ENCODE results near the gene UGP2.

The UGP2 gene

DNA sequence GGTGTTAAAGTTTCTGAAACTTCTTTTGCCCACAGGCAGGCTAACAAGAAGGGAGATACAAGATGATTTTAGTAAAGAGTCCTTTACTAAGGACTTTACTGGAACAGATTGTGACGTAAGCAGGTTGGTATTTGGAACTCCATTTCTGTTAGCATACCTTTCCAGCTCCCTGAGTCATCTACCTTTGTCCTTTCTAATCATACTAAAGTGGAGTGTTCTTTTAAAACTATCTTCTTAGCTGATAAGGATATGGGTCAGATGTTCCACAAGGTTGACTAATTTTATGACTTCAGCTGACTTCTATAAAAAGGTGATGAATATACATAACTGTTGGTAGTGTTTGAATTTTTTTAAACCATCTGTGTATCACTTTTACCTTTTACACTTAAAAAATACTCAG is 21.1 kb downstream of the UGP2 start:
- Histone ChIP-seq H3K9ac (ENCODE audit: low read depth, low read length) (no peak overlapping the region), H3K9me3 (ENCODE audit: control insufficient read depth, insufficient read depth, low read length) (no peaks in the 10 kb centered on the region), H3K36me3 (ENCODE audit: insufficient read depth, low read length) (peaks cover 45% of the 10 kb centered on the region), H3K4me1 (ENCODE audit: insufficient read depth, low read length) (peaks cover 43% of the 10 kb centered on the region)

DNA sequence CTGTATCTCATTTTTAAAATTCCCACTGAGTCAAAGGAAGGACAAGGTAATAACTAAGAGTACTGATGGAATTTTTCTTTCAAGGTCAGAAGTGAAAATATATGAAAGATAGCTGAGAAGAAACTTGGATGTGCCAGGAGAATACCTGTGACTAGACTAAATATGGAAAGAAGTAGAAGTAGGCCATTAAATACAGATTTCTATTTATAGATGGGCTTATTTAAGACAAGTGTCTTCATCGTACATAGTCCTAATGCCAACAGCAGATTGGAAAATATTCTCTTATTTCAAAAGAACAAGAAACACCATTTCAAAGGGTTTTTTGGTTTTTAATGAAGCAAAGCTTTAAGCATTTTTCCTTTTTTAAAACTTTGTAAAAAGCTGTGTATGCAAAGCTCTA is 22.0 kb downstream of the UGP2 start:
- no peak overlapping the region for H3K9ac ChIP-seq (ENCODE audit: low read depth, low read length)
- peaks cover 41% of the 10 kb centered on the region for H3K36me3 ChIP-seq (ENCODE audit: insufficient read depth, low read length)

DNA sequence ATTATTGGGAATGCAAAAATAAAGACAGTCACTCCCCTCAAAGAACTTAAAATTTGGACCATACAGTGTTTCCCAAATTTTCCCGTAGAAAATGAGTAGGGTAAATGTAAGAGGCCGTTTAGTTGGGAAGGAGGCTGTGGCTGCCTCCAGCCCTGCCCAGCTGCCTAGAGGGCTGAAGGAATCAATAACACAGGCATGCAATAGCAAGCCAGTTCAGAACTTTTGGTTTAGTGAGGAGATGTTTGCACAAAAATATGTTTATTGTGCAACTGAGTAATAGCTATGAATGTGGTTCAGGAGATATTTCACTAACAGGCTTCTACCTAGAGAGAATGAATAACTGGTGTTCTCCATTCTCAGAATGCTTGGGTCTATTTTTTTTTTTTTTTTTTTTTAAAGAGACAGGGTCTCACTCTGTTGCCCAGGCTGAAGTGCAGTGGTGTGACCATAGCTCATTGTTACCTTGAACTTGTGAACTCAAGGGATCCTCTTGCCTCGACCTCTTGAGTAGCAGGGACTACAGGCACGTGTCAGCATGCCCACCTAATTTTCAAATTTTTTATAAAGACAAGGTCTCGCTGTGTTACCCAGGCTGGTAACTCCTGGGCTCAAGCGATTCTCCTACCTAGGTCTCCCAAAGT is 23.6 kb downstream of the UGP2 start:
- Histone ChIP-seq H3K9me3 (ENCODE audit: control insufficient read depth, insufficient read depth, low read length) (no peaks in the 10 kb centered on the region), H3K36me3 (ENCODE audit: insufficient read depth, low read length) (peaks cover 35% of the 10 kb centered on the region), H3K4me1 (ENCODE audit: insufficient read depth, low read length) (peaks cover 47% of the 10 kb centered on the region), H3K9ac (ENCODE audit: low read depth, low read length) (no peak overlapping the region)

More for the DNA sequence above, 22.0 kb downstream of the UGP2 start:
- peaks cover 43% of the 10 kb centered on the region for H3K4me1 ChIP-seq (ENCODE audit: insufficient read depth, low read length)
- no peaks in the 10 kb centered on the region for H3K9me3 ChIP-seq (ENCODE audit: control insufficient read depth, insufficient read depth, low read length)

DNA sequence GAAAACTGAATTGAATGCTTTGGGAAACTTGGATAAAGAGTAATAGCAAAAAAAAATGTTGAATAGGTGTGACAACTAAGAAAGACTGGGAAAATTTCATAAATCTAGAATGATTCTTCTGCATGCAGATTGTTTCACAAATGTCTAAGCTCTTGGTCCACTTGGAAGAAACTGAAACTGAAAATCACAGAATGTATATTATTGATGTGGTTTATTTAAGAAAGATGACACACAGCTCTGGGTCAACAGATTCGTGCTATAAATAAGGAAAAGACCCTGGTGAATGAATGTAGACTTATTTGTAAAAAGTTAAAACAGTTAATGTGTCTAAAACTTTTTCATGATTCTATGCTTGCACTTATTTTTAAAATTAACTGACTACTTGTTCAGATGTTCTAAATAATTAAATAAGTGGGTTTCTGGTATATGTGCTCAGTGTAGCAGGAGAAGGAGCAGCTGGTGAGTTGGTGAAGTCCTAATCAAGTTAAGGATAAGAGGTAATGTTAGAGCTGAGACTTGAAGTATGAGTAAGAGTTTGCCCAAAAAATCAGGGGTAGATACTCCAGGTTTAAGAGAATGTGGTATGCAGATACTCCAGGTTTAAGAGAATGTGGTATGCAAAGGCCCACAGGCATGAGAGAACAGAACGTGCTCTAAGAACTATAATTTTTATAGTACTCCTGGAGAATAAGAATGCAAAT is 24.5 kb downstream of the UGP2 start:
- Histone ChIP-seq H3K4me1 (ENCODE audit: insufficient read depth, low read length) (peaks cover 47% of the 10 kb centered on the region), H3K9ac (ENCODE audit: low read depth, low read length) (no peak overlapping the region), H3K9me3 (ENCODE audit: control insufficient read depth, insufficient read depth, low read length) (no peaks in the 10 kb centered on the region), H3K36me3 (ENCODE audit: insufficient read depth, low read length) (peaks cover 29% of the 10 kb centered on the region)

DNA sequence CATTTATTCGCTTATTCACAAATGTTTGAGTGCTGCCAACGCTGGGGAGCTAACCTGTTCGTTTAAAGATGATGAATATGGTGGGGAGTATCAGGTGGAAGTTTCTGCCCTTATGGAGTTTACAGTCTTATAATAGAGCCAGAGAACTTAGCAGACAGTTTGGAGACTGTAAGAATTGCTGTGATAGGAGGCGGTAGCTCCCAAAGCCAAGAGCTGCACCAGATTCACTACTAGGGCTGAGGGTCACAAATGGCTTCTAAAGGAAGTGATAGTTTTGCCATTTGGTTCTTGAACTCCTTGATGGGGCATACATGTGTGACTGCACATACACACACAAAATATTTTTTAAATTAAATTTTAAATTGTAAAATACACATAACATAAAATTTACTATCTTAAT is 29.0 kb downstream of the UGP2 start:
- H3K9ac ChIP-seq (ENCODE audit: low read depth, low read length): no peak overlapping the region
- no peaks in the 10 kb centered on the region for H3K9me3 ChIP-seq (ENCODE audit: control insufficient read depth, insufficient read depth, low read length)
- H3K4me1 ChIP-seq (ENCODE audit: insufficient read depth, low read length): peaks cover 14% of the 10 kb centered on the region
- peaks cover 24% of the 10 kb centered on the region for H3K36me3 ChIP-seq (ENCODE audit: insufficient read depth, low read length)

DNA sequence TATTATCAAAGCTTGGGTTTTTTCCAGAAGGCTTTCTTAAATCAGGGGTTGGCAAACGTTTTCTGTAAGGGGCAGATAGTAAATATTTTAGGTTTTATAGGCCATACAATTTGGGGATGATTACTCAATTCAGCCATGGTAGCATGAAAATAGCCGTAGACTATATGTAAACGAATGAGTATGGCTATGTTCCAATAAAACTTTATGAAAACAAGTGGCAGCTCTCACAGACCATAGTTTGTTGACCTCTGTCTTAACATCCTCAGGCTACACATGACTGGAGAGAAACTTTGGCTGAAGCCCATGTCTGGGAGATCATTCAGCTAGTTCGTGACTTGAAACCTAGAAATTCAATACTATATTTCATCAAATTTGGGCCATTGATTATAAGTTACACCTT is 30.2 kb downstream of the UGP2 start:
- H3K4me1 ChIP-seq (ENCODE audit: insufficient read depth, low read length): peaks cover 9% of the 10 kb centered on the region
- peaks cover 24% of the 10 kb centered on the region for H3K36me3 ChIP-seq (ENCODE audit: insufficient read depth, low read length)
- no peaks in the 10 kb centered on the region for H3K9me3 ChIP-seq (ENCODE audit: control insufficient read depth, insufficient read depth, low read length)
- no peak overlapping the region for H3K9ac ChIP-seq (ENCODE audit: low read depth, low read length)

DNA sequence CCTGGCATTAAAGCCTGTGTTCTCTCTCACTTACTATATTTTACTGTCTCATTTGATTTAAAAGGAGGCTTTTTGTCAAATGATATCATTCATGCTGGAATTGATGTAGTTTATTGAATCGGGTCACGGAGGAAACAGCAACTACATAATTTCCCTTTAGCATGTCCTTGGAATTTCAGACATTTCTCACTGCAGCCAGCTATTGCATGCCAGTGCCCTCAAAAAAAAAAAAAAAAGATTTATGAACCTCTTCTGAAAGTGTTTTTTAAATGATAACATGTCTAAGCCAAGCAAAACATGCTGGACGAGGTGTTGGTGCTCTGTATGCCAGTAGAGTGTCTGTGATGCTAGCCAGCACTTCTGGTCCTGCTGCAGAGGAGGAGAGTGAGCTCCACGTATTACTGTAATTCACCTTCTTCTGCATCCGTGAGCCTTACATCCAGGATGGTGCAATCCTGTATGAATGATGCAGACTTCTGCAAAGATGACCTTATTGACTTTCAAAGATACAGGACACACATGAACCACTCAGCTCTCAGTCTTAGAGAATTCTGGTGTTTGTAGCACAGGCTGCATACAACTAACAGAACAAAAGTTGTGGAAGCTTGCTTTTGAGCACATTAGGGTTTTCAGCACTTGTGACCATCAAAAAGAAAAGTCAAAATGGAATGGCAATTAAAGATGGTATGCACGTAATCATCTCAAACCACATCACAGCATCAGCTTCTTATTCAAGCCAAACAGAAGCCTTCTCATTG is 31.1 kb downstream of the UGP2 start:
- peaks cover 9% of the 10 kb centered on the region for H3K4me1 ChIP-seq (ENCODE audit: insufficient read depth, low read length)
- peaks cover 24% of the 10 kb centered on the region for H3K36me3 ChIP-seq (ENCODE audit: insufficient read depth, low read length)
- H3K9ac ChIP-seq (ENCODE audit: low read depth, low read length): no peak overlapping the region
- H3K9me3 ChIP-seq (ENCODE audit: control insufficient read depth, insufficient read depth, low read length): no peaks in the 10 kb centered on the region

DNA sequence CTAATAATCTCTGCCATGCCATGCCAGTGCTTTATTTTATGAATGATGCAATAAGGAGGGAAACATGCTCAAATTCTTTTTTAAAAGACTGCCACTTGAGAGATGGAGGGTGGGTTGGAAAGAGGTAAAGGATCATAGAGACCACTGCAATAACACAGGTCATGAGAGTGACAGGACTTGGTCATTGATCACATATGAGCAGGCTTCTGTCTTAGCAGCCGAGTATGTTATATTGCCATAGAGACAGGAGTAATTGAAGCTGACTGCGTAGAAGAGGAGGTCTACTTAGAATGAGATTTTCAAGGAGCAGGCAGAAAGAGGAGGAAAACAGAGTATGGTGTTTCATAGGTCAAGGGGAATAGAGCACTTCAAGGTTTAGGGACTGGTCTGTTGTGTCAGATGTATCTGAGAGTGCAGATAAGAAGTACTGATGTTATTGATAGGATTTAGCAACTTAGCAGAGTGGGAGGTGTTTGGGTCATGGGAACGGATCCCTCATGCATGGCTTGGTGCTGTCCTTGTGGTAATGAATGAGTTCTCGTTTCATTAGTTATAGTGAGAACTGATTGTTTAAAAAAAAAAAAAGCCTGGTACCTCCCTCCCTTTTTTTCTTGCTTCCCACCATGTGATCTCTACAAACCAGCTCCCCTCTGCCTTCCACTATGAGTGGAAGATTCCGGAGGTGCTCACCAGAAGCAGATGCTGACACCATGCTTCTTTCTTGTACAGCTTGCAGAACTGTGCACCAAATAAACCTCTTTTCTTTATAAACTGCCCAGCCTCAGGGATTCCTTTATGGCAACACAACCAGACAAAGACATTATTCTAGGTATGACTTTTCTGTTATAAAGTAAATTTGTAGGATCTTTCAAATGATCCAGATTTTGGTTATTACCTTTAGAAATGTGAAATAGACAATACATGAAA is 32.8 kb downstream of the UGP2 start:
- H3K9me3 ChIP-seq (ENCODE audit: control insufficient read depth, insufficient read depth, low read length): no peaks in the 10 kb centered on the region
- H3K9ac ChIP-seq (ENCODE audit: low read depth, low read length): no peak overlapping the region
- H3K4me1 ChIP-seq (ENCODE audit: insufficient read depth, low read length): peaks cover 12% of the 10 kb centered on the region
- peaks cover 24% of the 10 kb centered on the region for H3K36me3 ChIP-seq (ENCODE audit: insufficient read depth, low read length)

DNA sequence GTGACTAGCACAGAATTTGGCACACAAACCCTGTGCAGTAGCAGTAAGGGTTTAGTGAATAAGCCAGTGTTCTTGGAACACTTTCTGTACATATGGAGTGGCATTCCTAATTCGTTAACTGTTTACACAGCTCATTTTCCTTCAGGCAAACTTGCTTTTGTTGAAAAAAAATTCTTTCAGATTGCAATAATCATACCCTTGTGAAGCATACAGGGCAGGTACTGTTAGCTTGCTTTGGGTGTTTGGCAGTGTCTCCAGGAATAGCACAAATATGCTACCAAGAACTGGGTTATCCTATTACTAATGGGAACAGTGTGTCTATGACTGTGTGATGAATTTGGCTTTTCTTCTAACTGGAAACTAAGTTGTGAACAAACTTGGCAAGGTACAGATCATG is 33.4 kb downstream of the UGP2 start:
- Histone ChIP-seq H3K9me3 (ENCODE audit: control insufficient read depth, insufficient read depth, low read length) (no peaks in the 10 kb centered on the region), H3K9ac (ENCODE audit: low read depth, low read length) (no peak overlapping the region), H3K4me1 (ENCODE audit: insufficient read depth, low read length) (peaks cover 14% of the 10 kb centered on the region), H3K36me3 (ENCODE audit: insufficient read depth, low read length) (peaks cover 24% of the 10 kb centered on the region)

DNA sequence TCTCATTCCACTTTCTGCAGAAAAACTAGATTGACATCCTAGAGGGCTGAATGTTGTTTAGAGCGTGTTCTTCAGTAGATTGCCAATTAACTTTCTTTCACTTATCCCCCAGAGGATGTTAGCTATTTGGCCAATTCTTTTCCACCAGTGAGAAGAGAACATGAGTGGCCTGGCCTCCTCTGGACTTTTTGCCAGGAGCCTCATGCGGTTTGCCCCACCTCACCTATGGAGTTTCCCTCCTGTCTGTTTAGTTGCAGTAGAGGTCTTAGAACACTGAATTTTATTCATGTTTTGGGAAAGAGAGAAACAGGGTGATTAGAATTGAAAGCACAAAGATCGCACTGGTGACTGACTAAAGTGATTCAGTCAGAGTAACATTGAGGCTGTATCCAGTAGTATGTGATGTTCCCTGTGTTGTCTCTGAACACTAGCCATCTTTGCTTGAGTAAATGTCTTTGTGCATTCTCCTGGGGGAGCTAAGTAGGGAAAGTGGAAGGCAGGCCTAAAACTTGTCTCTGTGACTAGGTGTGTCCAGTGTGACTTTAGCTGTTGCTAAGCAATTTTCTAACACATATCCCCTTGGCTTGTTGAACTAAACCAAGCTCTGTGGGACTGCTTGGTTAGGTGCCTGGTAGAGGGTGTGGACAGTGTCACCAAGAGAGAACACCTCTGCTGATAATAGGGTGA is 34.0 kb downstream of the UGP2 start:
- no peak overlapping the region for H3K9ac ChIP-seq (ENCODE audit: low read depth, low read length)
- peaks cover 14% of the 10 kb centered on the region for H3K4me1 ChIP-seq (ENCODE audit: insufficient read depth, low read length)
- no peaks in the 10 kb centered on the region for H3K9me3 ChIP-seq (ENCODE audit: control insufficient read depth, insufficient read depth, low read length)
- H3K36me3 ChIP-seq (ENCODE audit: insufficient read depth, low read length): peaks cover 24% of the 10 kb centered on the region

DNA sequence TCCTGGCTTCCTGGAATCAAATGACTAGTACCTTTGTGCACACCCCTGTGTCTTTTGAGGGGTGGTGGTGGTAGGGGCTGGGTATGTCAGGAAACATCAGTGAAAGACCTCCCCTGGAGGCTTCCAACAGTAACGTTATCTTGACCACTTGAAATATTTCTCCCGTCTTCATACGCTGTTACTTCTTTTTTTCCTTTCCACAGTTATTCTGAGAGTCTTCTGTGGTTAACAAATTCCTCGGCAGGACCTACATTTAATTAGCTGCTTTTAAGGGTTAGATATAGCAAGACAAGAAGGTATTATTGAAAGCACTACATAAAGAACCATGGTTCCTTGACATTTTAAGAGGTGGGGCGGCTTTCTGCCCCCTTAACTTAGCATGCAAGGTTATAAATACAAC is 34.6 kb downstream of the UGP2 start:
- Histone ChIP-seq H3K9ac (ENCODE audit: low read depth, low read length) (no peak overlapping the region), H3K4me1 (ENCODE audit: insufficient read depth, low read length) (peaks cover 14% of the 10 kb centered on the region), H3K36me3 (ENCODE audit: insufficient read depth, low read length) (peaks cover 28% of the 10 kb centered on the region), H3K9me3 (ENCODE audit: control insufficient read depth, insufficient read depth, low read length) (no peaks in the 10 kb centered on the region)

DNA sequence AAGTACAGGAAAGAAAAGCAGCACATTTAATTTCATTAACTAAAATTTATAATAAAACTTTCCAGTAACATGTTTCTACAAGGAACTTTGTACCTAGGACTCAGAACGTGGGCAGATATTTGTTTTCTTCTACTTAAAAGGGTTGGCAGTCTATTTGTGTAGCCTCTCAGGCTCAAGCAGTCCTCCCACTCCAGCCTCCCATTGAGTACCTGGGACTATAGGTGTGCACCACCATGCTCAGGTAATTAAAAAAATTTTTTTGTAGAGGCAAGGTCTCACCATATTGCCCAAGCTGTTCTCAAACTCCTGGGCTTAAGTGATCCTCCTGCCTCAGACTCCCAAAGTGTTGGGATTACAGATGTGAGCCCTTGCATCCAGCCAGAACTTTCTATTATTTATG is 36.8 kb downstream of the UGP2 start:
- H3K9me3 ChIP-seq (ENCODE audit: control insufficient read depth, insufficient read depth, low read length): no peaks in the 10 kb centered on the region
- H3K9ac ChIP-seq (ENCODE audit: low read depth, low read length): no peak overlapping the region
- H3K36me3 ChIP-seq (ENCODE audit: insufficient read depth, low read length): peaks cover 36% of the 10 kb centered on the region
- peaks cover 14% of the 10 kb centered on the region for H3K4me1 ChIP-seq (ENCODE audit: insufficient read depth, low read length)

DNA sequence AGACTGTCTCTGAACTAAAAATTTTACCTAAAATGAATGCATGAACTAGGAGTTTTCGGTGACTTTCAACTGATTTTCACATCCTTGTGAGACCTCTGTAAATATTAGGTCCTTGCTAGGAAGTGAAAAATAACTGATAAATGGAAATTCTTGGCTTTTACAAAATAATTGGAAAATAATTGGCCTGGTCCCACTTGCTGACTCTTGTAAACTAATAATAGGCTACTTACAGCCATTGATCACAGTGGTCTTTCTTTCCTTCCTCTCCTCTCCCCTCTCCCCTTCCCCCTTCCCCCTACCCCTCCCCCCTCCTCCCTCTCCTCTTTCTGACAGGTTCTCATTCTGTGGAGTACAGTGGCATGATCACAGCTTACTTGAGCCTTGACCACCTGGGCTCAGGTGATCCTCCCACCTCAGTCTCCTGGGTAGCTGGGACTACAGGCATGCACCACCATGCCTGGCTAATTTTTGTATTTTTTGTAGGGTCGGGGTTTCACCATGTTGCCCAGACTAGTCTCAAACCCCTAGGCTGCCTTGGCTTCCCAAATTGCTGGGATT is 38.3 kb downstream of the UGP2 start:
- Histone ChIP-seq H3K9me3 (ENCODE audit: control insufficient read depth, insufficient read depth, low read length) (no peaks in the 10 kb centered on the region), H3K36me3 (ENCODE audit: insufficient read depth, low read length) (peaks cover 33% of the 10 kb centered on the region), H3K4me1 (ENCODE audit: insufficient read depth, low read length) (peaks cover 14% of the 10 kb centered on the region), H3K9ac (ENCODE audit: low read depth, low read length) (no peak overlapping the region)

Measured in ES-I3 (cell line).